GM12865 (cell line): ENCODE data around the gene COQ7.

Source experiments
- DNase-seq: peaks from one replicate; pipeline ENCODE4 v3.0.0; 2010; ENCODE audit warnings: low read depth
- H3K4me3 ChIP-seq: 2 replicates; pipeline ENCODE4 v1.5.1; 2011; ENCODE audit warnings: mild to moderate bottlenecking, low read depth, low read length, control low read depth
- CTCF ChIP-seq: IDR thresholded peaks from 2 replicates; pipeline ENCODE4 v1.5.1; 2011; ENCODE audit warnings: low read length, control low read depth, low read depth, inconsistent platforms; ENCODE audit not compliant: insufficient read depth; ENCODE audit errors: missing control alignments

The COQ7 gene

DNA sequence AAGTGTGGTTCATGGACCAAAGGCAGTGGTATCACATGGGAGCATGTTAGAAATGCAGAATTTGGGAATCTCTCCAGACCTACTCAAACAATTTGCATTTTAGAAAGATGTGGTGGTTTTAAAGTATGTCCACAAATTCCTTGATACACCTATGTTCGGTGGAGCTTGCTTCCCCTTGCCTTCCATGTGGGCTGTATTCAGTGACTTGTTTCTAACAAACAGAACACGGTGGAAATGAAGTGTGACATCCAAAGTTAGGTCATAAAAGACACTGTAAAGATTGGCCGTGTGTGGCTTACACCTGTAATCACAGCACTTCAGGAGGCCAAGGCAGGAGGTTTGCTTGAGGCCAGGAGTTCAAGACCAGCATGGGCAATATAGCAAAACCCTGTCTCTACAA lies 16.7 kb downstream of the COQ7 start:
- DNase-seq: no peak
- H3K4me3 ChIP-seq: no peak overlapping the region
- no peak for TF ChIP-seq CTCF

DNA sequence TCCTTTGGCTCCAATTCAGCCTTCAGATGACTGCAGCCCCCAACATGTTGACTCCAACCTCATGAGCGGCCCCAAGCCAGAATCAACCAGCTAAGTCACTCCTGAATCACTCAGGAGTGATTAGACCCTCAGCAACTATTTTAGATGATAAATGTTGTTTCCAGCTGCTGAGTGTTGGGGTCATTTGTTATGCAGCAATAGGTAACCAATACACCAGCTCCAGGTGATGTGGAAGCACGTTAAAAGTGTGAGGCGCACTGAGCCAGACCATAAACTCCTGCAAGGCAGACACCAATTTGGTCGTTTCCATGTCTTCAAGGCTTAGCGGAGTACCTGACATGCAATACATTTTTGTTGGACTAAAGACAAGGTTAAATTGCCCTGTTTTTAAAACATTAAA lies 17.5 kb downstream of the COQ7 start:
- no peak overlapping the region for H3K4me3 ChIP-seq
- DNase-seq: no peak
- TF ChIP-seq CTCF: no peak

DNA sequence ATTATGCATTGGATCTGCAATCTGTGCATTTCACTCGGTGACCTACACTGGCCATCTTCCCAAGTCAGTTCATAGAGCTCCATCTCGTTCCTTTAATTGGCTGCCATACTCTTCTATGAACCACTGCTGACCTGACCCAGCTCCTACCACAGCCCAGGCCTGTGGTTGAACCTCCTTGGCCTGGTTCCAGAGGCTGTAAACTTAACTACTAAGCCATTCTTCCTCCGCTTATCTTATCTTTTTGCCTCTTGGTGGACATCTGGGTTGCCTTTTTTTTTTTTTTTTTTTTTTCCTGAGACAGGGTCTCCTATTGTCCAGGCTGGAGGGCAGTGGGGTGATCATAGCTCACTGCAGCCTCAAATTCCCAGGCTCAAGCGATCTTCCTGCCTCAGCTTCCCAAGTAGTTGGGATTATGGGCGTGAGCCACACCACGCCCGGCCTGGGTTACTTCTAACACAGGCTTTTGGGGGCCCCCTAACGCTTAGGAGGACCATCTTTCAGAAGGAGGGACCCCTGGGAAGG lies 18.3 kb downstream of the COQ7 start:
- TF ChIP-seq CTCF: no peak
- no peak overlapping the region for H3K4me3 ChIP-seq
- DNase-seq: no peak

- DNase-seq: peak; percentile 90
- H3K4me3 ChIP-seq: peak overlapping the region; percentile 33
- peak; percentile 99 for TF ChIP-seq CTCF
These were observed 19.1 kb downstream of the COQ7 start for GRCh38 chr16:19086322-19087199.

DNA sequence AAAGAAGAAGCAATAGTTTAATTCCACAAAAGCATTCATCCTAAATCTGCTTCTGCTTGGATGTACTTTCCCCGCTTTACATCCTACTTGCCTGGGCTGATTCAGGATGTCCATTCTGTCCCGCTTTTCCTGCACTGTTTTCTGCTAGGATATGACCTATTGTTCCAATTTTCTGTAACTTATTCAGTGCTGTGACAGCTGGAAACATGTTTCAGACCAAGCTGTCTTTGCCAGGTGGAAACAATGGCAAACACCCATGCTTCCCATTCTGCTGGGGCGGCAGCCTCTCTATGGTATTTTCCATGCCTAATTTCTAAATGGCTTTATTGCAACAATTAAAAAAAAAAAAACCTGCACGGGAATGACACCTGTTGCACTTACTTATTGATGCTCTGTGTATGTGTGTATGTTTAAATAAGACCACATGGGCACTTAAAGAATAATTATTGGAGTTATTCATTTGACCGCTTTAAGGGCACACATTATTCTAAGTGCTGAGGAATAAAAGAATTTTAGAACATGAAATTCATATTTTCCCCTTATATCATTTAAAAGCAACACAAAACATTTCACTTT lies 21.0 kb downstream of the COQ7 start:
- H3K4me3 ChIP-seq: no peak overlapping the region
- no peak for DNase-seq
- TF ChIP-seq CTCF: no peak

- DNase-seq: no peak
- H3K4me3 ChIP-seq: no peak overlapping the region
- TF ChIP-seq CTCF: no peak
These were observed 22.1 kb downstream of the COQ7 start for GRCh38 chr16:19089410-19089955.
